ENCODE data around the gene PHACTR3.

The PHACTR3 gene

GRCh38 chr20:59574308-59574707, 30.0 kb upstream of the PHACTR3 start:
- no peak for DNase-seq (ENCODE audit: low read depth)

DNA sequence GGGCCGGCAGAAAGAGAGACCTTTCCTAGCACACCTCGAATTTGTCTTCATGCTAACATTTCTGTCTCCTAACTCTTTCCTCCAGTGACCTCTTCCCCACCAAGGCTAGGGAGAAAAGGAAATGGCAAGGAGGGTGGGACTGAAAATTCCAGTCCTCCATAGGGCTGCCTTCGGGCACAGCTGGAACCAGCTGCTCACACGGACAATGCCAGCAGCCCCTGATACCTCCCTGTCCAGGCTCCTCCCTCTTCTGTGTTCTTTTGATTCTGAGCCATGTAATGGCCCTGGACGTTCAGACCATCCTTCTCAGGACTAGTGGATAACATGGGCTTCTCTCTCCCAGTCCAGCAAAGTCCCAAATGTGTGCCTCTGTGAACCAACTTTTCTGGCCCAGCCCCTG, 29.1 kb upstream of the PHACTR3 start:
- no peak for DNase-seq (ENCODE audit: low read depth)

GRCh38 chr20:59575653-59576052, 28.7 kb upstream of the PHACTR3 start:
- no peak for DNase-seq (ENCODE audit: low read depth)

DNA sequence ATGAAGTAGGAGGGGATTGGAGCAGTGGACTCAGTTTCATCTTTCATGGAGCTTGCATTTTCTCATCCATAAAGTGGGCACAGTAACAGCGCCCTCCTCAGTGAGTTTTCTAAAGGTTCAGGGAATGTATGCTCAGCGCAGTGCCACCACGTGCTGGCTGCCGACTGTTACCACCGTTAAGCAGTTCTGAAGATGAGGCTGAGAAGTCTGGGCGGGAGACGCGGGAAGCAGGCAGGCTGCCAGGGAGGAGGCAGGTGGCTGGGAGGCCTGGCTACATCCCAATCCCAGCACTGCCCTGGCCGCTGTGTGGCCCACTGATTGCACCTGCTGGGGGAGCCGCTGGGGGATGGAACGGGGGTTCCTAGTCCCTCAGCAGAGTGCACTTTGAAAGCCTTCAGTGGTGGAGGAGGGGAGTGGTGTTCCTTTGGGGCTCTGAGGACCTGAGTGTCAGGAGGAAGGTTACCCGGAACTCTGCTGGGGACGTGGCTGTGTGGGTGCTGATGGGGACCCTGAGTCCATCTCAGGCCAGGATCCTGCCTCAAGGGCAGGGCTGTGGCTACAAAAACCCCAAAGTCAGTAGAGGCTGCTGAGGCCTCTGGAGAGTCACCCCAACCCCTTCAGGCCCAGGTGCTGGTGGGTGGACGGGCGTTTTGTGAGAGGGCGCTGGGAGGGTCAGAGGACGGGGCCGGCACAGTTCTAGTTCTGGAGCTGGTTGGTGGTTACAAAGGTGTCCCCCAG, 28.0 kb upstream of the PHACTR3 start:
- no peak for DNase-seq (ENCODE audit: low read depth)

DNA sequence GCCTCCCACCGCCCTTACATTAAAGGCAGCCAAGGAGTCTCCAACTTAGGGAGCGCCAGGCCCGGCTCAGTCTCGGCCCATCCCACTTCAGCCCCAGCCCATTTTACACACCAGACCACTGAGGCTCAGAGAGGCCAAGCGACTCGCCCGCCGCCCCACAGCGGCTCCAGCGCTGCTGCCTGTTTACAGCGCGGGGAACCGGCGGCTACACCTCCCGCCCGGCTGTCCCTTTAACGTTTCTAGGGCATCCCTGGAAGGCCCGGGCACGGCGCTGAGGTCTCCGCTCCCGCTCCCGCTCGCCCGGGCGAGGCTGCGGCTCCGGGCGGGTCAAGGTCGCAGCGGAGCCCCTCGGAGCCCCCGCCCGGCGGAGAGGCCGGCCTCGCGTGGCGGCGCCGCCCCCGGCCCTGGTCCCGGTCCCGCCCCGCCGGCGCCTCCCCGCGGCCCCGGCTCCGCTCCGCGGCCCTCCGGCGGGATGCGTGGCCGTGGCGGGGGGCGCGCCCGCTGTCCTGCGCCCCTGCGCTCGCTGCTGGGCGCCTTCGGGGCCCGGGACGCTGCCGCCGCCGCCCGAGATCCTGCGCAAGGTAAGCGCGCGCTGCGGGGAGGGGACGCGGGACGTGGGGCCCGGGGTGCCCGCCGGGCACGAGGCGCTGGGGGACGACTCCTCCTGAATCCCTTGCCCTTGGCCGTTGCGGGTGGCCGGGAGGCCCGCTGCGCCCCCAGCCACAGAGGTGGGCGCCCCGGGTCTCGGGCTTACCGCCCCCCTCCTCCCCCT, 27.1 kb upstream of the PHACTR3 start:
- no peak for DNase-seq (ENCODE audit: low read depth)

DNA sequence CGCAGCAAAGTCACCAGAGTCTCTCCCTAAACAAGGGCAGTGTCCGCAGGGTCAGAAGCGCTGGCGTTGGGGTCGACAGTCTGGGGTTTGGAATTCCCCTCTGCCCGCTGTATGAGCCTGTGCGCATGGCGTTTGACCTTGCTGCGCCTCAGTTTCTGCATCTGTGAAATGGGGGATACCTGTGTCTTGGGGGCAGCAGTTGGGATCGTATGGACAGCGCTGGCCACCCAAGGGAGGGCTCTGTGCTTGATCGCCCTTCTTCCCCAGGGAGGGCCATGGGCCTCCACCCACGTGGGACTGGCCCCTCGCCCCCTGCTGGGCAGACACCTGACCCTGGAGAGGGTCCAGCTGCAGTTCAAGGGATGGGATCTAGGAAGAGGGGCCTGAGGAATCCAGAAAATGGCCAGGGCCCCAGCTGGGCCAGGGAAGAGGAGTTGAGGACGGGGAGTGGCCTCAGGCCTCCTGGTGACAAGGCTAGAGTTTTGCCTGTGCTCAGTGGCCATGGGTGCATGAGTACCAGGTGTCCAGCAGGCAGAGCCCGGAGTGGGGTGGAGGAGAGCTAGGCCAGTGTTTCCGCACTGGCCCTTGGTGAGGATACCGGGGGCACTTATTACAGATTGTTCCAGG, 26.4 kb upstream of the PHACTR3 start:
- DNase-seq (ENCODE audit: low read depth), result no peak

DNA sequence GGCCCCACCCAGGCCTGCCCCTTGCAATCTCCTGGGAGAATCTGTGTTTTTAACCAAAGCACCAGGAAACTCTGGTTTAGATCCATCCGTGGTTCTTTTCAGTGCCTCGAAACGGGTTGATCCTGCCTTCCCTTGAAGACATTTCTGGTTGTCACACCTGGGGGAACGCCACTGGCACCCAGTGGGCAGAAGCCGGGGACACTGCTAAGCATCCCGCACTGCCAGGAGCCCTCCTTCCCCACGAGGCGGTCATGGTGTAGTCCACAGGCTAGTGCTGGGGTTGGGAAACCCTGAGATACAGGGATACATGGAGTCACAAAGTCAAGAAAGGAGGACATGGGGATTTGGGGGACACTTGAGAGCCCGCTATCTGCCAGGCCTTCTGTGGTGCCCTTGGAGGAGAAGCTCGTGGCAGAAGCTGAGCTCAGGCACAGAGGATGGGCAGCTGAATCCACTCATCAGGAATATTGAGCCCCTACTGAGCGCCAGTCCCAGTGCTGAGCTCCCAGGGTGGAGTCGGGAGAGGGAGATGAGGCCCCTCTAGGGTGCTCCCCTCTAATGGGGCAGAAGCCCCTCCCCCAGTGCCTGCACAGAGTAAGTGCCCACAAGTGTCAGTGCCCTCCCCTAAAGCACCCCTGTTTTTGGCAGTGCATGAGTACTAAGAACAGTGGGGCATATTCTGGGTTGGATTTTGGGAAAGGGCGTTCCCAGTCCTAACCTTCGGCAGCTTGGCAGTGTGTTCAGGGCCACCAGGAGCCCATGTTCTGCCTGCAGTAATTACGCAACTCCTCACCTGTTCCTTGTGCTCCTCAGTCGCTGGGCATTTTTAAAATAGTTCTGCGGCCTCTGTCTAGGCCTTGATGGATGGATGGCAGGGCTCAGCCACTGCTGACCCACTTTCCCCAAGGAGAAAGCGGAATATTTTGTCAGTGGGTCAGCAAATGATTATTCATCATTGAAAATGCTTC, 25.6 kb upstream of the PHACTR3 start:
- DNase-seq (ENCODE audit: low read depth), result no peak

- DNase-seq (ENCODE audit: low read depth), result no peak
These were observed 24.8 kb upstream of the PHACTR3 start for GRCh38 chr20:59579404-59580145.

DNA sequence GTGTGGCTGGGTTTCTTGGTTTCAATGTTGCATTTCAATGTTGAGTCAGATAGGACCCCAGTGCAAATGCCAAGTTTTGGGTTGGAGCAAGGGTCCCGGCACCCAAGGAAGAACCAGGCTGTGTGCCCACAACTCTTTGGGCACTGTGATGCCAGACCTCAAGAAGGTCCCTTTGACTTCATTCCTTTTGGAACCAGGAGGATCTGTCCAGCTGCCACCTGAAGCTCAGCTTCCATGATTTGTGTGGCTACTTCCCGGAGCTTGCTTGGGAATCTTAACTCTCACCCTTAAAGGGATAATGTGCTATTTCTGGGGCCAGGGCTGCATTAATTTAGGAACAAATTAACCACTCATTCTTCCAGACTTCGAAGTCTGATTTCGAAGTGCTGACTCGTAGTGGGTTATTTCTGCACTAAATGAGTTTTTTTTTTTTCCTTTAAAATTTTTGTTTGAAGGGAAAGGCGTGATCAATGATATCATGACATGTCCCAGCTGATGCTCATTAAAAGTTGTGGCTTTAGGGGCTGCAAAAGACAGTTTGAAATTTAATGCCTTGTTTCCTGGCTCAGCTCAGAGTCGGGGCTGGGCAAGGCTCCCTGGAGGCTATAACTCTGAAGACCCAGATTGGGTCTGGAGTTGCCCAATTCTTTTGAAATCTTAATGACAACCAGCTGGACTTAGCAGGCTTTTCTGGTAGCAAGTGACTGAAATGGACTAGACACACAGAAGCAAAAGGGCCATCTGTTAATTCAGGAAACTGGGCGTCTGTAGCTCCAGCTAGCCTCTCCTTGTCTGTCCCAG, 24.0 kb upstream of the PHACTR3 start:
- no peak for DNase-seq (ENCODE audit: low read depth)

DNA sequence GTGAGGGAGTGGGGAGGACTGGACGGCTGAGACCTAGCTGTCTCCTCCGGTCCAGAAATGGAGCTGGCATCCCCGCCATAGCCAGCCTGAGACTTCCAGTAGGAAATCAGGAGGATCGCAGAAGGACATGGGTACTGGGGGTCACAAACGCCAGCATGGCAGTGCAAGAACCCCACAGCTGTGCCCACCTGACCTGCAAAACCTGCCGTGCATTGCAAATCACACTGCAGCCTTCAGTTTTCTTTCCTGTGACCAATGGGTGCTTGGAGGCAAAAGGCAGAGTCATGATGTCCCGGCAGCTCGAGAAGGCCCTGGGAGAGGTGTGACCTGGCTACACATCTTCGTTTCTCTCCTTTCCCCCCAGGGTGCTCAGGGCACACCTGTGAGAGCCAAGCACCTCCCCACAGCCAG, 23.3 kb upstream of the PHACTR3 start:
- no peak for DNase-seq (ENCODE audit: low read depth)

GRCh38 chr20:59581993-59582679, 22.2 kb upstream of the PHACTR3 start:
- DNase-seq (ENCODE audit: low read depth), result no peak

GRCh38 chr20:59583428-59584277, 20.7 kb upstream of the PHACTR3 start:
- DNase-seq (ENCODE audit: low read depth), result no peak

- no peak for DNase-seq (ENCODE audit: low read depth)
These were observed 19.9 kb upstream of the PHACTR3 start for GRCh38 chr20:59584278-59584925.

- DNase-seq (ENCODE audit: low read depth), result no peak
These were observed 18.5 kb upstream of the PHACTR3 start for GRCh38 chr20:59585714-59586409.

- DNase-seq (ENCODE audit: low read depth), result no peak
These were observed 17.7 kb upstream of the PHACTR3 start for GRCh38 chr20:59586613-59587012.

GRCh38 chr20:59587570-59587969, 16.8 kb upstream of the PHACTR3 start:
- no peak for DNase-seq (ENCODE audit: low read depth)

GRCh38 chr20:59588236-59588855, 16.0 kb upstream of the PHACTR3 start:
- no peak for DNase-seq (ENCODE audit: low read depth)

All from amniotic epithelial cell (primary cell).